GM12874 (cell line): ENCODE data around the gene TMEM119.

Source experiments
- CTCF ChIP-seq: IDR thresholded peaks from 2 replicates; pipeline ENCODE4 v1.5.1; 2011; ENCODE audit warnings: low read depth, mild to moderate bottlenecking, control low read depth, low read length, moderate library complexity; ENCODE audit not compliant: insufficient read depth

The TMEM119 gene

GRCh38 chr12:108568338-108569154 is 29.3 kb downstream of the TMEM119 start:
- no peak for TF ChIP-seq CTCF

GRCh38 chr12:108567406-108568337 is 30.2 kb downstream of the TMEM119 start:
- no peak for TF ChIP-seq CTCF

- no peak for TF ChIP-seq CTCF
Observed at GRCh38 chr12:108566452-108566851, 31.4 kb downstream of the TMEM119 start.

- no peak for TF ChIP-seq CTCF
Observed at GRCh38 chr12:108565976-108566375, 31.9 kb downstream of the TMEM119 start.

- TF ChIP-seq CTCF: no peak
Observed at GRCh38 chr12:108565146-108565545, 32.7 kb downstream of the TMEM119 start.

GRCh38 chr12:108564724-108565123 is 33.2 kb downstream of the TMEM119 start:
- TF ChIP-seq CTCF: no peak

GRCh38 chr12:108563804-108564151 is 34.1 kb downstream of the TMEM119 start:
- no peak for TF ChIP-seq CTCF
